Mesothelial cell of epicardium (in vitro differentiated cells): ENCODE data around the gene RNFT2. TPM values are rescaled to one million over a fixed set of nuclear protein-coding genes. Genes with fewer than 3 reads are reported as not detected.

Experiments
- DNase-seq, 2 experiments: peaks; one replicate each; pipeline ENCODE4 v3.0.0; 2021; ENCODE audit warnings: low spot score in 2 of 2; ENCODE audit not compliant: unreplicated experiment in 2 of 2
- H3K27ac Mint-ChIP-seq: 2 replicates; pipeline ENCODE4 v1.8.0; 2021; ENCODE audit warnings: mixed read lengths
- H3K27me3 Mint-ChIP-seq: 2 replicates; pipeline ENCODE4 v1.8.0; 2021; ENCODE audit warnings: low read depth, mixed read lengths
- H3K36me3 Mint-ChIP-seq: 2 replicates; pipeline ENCODE4 v1.8.0; 2021; ENCODE audit warnings: mixed read lengths
- H3K4me1 Mint-ChIP-seq: 2 replicates; pipeline ENCODE4 v1.8.0; 2021; ENCODE audit warnings: mixed read lengths
- H3K4me3 Mint-ChIP-seq: 2 replicates; pipeline ENCODE4 v1.8.0; 2021; ENCODE audit warnings: mild to moderate bottlenecking, moderate library complexity, mixed read lengths
- H3K9me3 Mint-ChIP-seq: 2 replicates; pipeline ENCODE4 v1.8.0; 2021; ENCODE audit warnings: mixed read lengths
- CTCF ChIP-seq: fragments of 200-600 bp; sonication (generic); IDR thresholded peaks from one replicate; pipeline ENCODE4 v1.5.0; 2021; ENCODE audit warnings: antibody characterized with exemption; ENCODE audit not compliant: unreplicated experiment
- total RNA-seq: library from RNA; stranded (reverse); gene quantifications from 3 replicates; pipeline ENCODE4 v1.2.1, GENCODE V29; 2021

Gene RNFT2
- total RNA-seq, 1 donor from 2014 or later, result 27.7 TPM

- no peaks in the 10 kb centered on the region for H3K9me3 Mint-ChIP-seq
- peaks cover 55% of the 10 kb centered on the region for H3K27me3 Mint-ChIP-seq
- no peak overlapping the region for H3K4me3 Mint-ChIP-seq
- DNase-seq, result no peak
- no peaks in the 10 kb centered on the region for H3K4me1 Mint-ChIP-seq
- no peak for TF ChIP-seq CTCF
- H3K27ac Mint-ChIP-seq, result no peak overlapping the region
- H3K36me3 Mint-ChIP-seq, result no peaks in the 10 kb centered on the region
Observed at GRCh38 chr12:116896411-116896924, 158.4 kb downstream of the RNFT2 start.

- no peak overlapping the region for H3K27ac Mint-ChIP-seq
- no peak for TF ChIP-seq CTCF
- H3K36me3 Mint-ChIP-seq, result no peaks in the 10 kb centered on the region
- DNase-seq, result no peak
- H3K4me3 Mint-ChIP-seq, result no peak overlapping the region
- H3K9me3 Mint-ChIP-seq, result no peaks in the 10 kb centered on the region
- H3K4me1 Mint-ChIP-seq, result no peaks in the 10 kb centered on the region
- H3K27me3 Mint-ChIP-seq, result peaks cover 52% of the 10 kb centered on the region
Observed at GRCh38 chr12:116897476-116897875, 159.4 kb downstream of the RNFT2 start.

- Mint-ChIP-seq H3K4me3 (no peak overlapping the region), H3K27ac (no peak overlapping the region), H3K9me3 (no peaks in the 10 kb centered on the region), H3K27me3 (peaks cover 52% of the 10 kb centered on the region), H3K36me3 (no peaks in the 10 kb centered on the region), H3K4me1 (no peaks in the 10 kb centered on the region)
- DNase-seq, result no peak
- TF ChIP-seq CTCF, result no peak
Observed at GRCh38 chr12:116898669-116899068, 160.6 kb downstream of the RNFT2 start.

GRCh38 chr12:116901612-116902011, 163.5 kb downstream of the RNFT2 start:
- Mint-ChIP-seq H3K4me1 (no peaks in the 10 kb centered on the region), H3K27me3 (peaks cover 49% of the 10 kb centered on the region), H3K27ac (no peak overlapping the region), H3K4me3 (no peak overlapping the region), H3K36me3 (no peaks in the 10 kb centered on the region), H3K9me3 (no peaks in the 10 kb centered on the region)
- no peak for DNase-seq
- TF ChIP-seq CTCF, result no peak

Other genes with a start within 250 kb of the RNFT2 start
- 4.5 to 7.1 TPM (median 5.4 TPM) in 3 replicates for gene MAP1LC3B2, start 178.9 kb upstream of the RNFT2 start, total RNA-seq
- gene SPRING1, start 246 bp upstream of the RNFT2 start, total RNA-seq, result 34.3 to 36.2 TPM (median 35.8 TPM) in 3 replicates
- gene HRK, start 143.1 kb downstream of the RNFT2 start, total RNA-seq, result 3.5 to 4.4 TPM (median 4.3 TPM) in 3 replicates
- 38.1 to 40.1 TPM (median 40.0 TPM) in 3 replicates for gene FBXW8, start 172.6 kb downstream of the RNFT2 start, total RNA-seq